NCI-H748 (cell line): ENCODE measurements around the gene CTCF.

Experiments used
- DNase-seq: peaks from one replicate; lab custom pipeline; 2025; ENCODE audit not compliant: unreplicated experiment; lab: John Stamatoyannopoulos, UW

CTCF gene

GRCh38 chr16:67548265-67549126 lies 13.8 kb upstream of the CTCF start:
- DNase-seq: no peak

GRCh38 chr16:67549240-67549639 lies 13.1 kb upstream of the CTCF start:
- DNase-seq: no peak

GRCh38 chr16:67549936-67550335 lies 12.4 kb upstream of the CTCF start:
- DNase-seq: no peak

- no peak for DNase-seq
Measured at GRCh38 chr16:67551091-67551490, 11.2 kb upstream of the CTCF start.

- DNase-seq: no peak
Measured at GRCh38 chr16:67551972-67552371, 10.4 kb upstream of the CTCF start.

- no peak for DNase-seq
Measured at GRCh38 chr16:67552476-67552875, 9.8 kb upstream of the CTCF start.

GRCh38 chr16:67555795-67556212 lies 6.5 kb upstream of the CTCF start:
- DNase-seq: no peak

GRCh38 chr16:67558859-67559258 lies 3.5 kb upstream of the CTCF start:
- DNase-seq: no peak

GRCh38 chr16:67560827-67561342 lies 1.4 kb upstream of the CTCF start:
- no peak for DNase-seq

GRCh38 chr16:67561501-67561823 lies 864 bp upstream of the CTCF start:
- no peak for DNase-seq

- peak; percentile 93 for DNase-seq
Measured at GRCh38 chr16:67561824-67562525, 351 bp upstream of the CTCF start.

GRCh38 chr16:67562918-67563707 lies 787 bp downstream of the CTCF start:
- DNase-seq: peak; percentile 55

GRCh38 chr16:67563708-67564468 lies 1.6 kb downstream of the CTCF start:
- DNase-seq: peak; percentile 33

GRCh38 chr16:67565470-67566100 lies 3.3 kb downstream of the CTCF start:
- no peak for DNase-seq

- DNase-seq: no peak
Measured at GRCh38 chr16:67571464-67571863, 9.1 kb downstream of the CTCF start.

- no peak for DNase-seq
Measured at GRCh38 chr16:67571981-67572431, 9.7 kb downstream of the CTCF start.

GRCh38 chr16:67579686-67580085 lies 17.4 kb downstream of the CTCF start:
- DNase-seq: no peak

- no peak for DNase-seq
Measured at GRCh38 chr16:67580202-67580601, 17.9 kb downstream of the CTCF start.

- no peak for DNase-seq
Measured at GRCh38 chr16:67593288-67593687, 31.0 kb downstream of the CTCF start.

- DNase-seq: no peak
Measured at GRCh38 chr16:67593701-67594100, 31.4 kb downstream of the CTCF start.
